DND-41 (cell line): ENCODE data around the gene ALOX12.
"Not testable (repeated sequence)": the region's sequence is repeated elsewhere in the genome, so short reads cannot be mapped to it uniquely, and the experiment has no call there.

ENCODE experiments used
- ATAC-seq: fragments of 200-7000 bp; cut with Tn5 transposase; 3 replicates; pipeline ENCODE4 v1.9.1; 2021; ENCODE audit warnings: low read depth; ENCODE audit not compliant: insufficient read depth
- DNase-seq: peaks from one replicate; pipeline ENCODE4 v3.0.0-alpha.2; 2020
- H2AFZ ChIP-seq: 2 replicates; pipeline ENCODE4 v1.6.0; 2012; ENCODE audit warnings: low read depth, low read length
- H3K27ac ChIP-seq: 2 replicates; pipeline ENCODE4 v1.5.1; 2012; ENCODE audit warnings: low read length, inconsistent platforms
- H3K27me3 ChIP-seq: fragments of 200-600 bp; sonication (generic); 2 replicates; pipeline ENCODE4 v1.6.0; 2012; ENCODE audit warnings: low read length, mild to moderate bottlenecking, inconsistent platforms; ENCODE audit not compliant: insufficient read depth, poor library complexity
- H3K36me3 ChIP-seq: 2 replicates; pipeline ENCODE4 v1.5.1; 2012; ENCODE audit warnings: low read length, inconsistent platforms; ENCODE audit not compliant: insufficient read depth
- H3K4me1 ChIP-seq: 2 replicates; pipeline ENCODE4 v1.5.1; 2012; ENCODE audit warnings: mild to moderate bottlenecking, low read length; ENCODE audit not compliant: insufficient read depth
- H3K4me2 ChIP-seq: 2 replicates; pipeline ENCODE4 v1.6.0; 2012; ENCODE audit warnings: mild to moderate bottlenecking, moderate library complexity, low read length, inconsistent platforms; ENCODE audit not compliant: insufficient read depth
- H3K4me3 ChIP-seq, 2 experiments: fragments of 200-600 bp in 1 of 2; shearing (Covaris generic) in 1 of 2; 2 replicates each; pipeline ENCODE4 v1.5.1; 2012 to 2016; ENCODE audit warnings: inconsistent platforms in 2 of 2, low read length in 2 of 2, mild to moderate bottlenecking in 2 of 2, low read depth in 1 of 2, moderate library complexity in 1 of 2
- H3K79me2 ChIP-seq: 2 replicates; pipeline ENCODE4 v1.6.0; 2012; ENCODE audit warnings: low read length, inconsistent platforms; ENCODE audit not compliant: insufficient read depth
- H3K9ac ChIP-seq: 2 replicates; pipeline ENCODE4 v1.6.0; 2012; ENCODE audit warnings: low read depth, mild to moderate bottlenecking, inconsistent platforms, low read length, moderate library complexity
- H3K9me3 ChIP-seq: 2 replicates; pipeline ENCODE4 v1.5.1; 2012; ENCODE audit warnings: low read length, moderate library complexity, mild to moderate bottlenecking, inconsistent platforms; ENCODE audit not compliant: insufficient read depth, severe bottlenecking
- H4K20me1 ChIP-seq: 2 replicates; pipeline ENCODE4 v1.6.0; 2012; ENCODE audit warnings: low read length; ENCODE audit not compliant: insufficient read depth
- CTCF ChIP-seq: IDR thresholded peaks from 2 replicates; pipeline ENCODE4 v1.5.1; 2012; ENCODE audit warnings: borderline replicate concordance, low read length, moderate library complexity, mild to moderate bottlenecking; ENCODE audit not compliant: poor library complexity, severe bottlenecking; ENCODE audit errors: extremely low read depth
- EZH2 ChIP-seq: IDR thresholded peaks from 3 replicates; pipeline ENCODE4 v1.6.1; 2012; ENCODE audit warnings: borderline replicate concordance, low read depth, mild to moderate bottlenecking, moderate library complexity, low read length, inconsistent platforms; ENCODE audit not compliant: severe bottlenecking

Gene ALOX12

DNA sequence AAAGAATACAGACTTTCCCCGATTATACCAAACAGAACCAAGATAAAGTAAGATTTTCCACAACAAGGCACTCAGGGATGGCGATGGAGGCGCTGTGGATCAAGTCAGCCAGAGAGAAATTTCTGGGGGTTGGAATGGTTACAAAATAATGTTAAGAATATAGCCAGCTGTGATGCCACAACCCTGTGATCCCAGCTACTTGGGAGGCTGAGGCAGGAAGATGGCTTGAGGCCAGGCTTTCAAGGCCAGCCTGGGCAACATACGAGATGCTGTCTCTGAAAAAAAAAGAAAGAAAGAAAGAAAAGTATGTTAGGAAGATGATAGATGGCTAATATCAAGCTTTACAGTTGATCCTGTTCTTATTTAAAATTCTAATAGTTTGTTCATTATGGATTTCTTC, 10.6 kb upstream of the ALOX12 start:
- Histone ChIP-seq H3K9ac (no peak overlapping the region), H3K9me3 (no peaks in the 10 kb centered on the region), H2AFZ (no peak overlapping the region), H3K4me2 (no peak overlapping the region), H3K27ac (no peak overlapping the region), H3K4me1 (peaks cover 20% of the 10 kb centered on the region), H3K36me3 (no peaks in the 10 kb centered on the region), H3K79me2 (no peaks in the 10 kb centered on the region), H4K20me1 (no peaks in the 10 kb centered on the region), H3K27me3 (no peaks in the 10 kb centered on the region), H3K4me3 (no peak overlapping the region)
- no peak for ATAC-seq
- no peak for TF ChIP-seq CTCF
- TF ChIP-seq EZH2, result no peak
- DNase-seq, result no peak

DNA sequence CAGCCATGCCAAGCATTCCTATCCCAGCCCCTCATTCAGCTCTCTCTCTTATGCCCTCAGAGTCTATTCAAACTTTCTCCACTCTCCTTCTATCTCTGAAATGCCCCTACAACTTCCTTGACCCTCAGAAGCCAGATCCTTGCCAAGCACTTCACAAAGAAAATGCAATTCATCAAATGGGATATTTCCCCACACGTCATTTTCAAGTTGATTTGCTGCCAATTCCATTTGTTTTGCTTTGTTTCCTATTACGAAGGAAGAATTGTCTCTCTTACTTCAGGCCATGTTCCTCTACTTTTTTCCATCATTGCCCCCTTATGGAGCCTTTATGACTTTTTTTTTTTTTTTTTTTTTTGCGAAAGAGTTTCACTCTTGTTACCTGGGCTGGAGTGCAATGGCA, 9.2 kb upstream of the ALOX12 start:
- Histone ChIP-seq H3K4me2 (no peak overlapping the region), H3K79me2 (no peaks in the 10 kb centered on the region), H3K27me3 (no peaks in the 10 kb centered on the region), H3K36me3 (no peaks in the 10 kb centered on the region), H4K20me1 (no peaks in the 10 kb centered on the region), H3K4me3 (no peak overlapping the region), H2AFZ (no peak overlapping the region), H3K4me1 (peaks cover 8% of the 10 kb centered on the region), H3K27ac (no peak overlapping the region), H3K9ac (no peak overlapping the region), H3K9me3 (no peaks in the 10 kb centered on the region)
- no peak for TF ChIP-seq CTCF
- no peak for TF ChIP-seq EZH2
- ATAC-seq, result no peak
- DNase-seq, result no peak

GRCh38 chr17:6989779-6990178, 6.1 kb upstream of the ALOX12 start:
- DNase-seq, result no peak
- Histone ChIP-seq H3K9me3 (no peaks in the 10 kb centered on the region), H3K79me2 (no peaks in the 10 kb centered on the region), H3K4me1 (no peaks in the 10 kb centered on the region), H2AFZ (no peak overlapping the region), H3K36me3 (no peaks in the 10 kb centered on the region), H3K27ac (no peak overlapping the region), H3K9ac (no peak overlapping the region), H3K4me3 (no peak overlapping the region), H4K20me1 (no peaks in the 10 kb centered on the region), H3K4me2 (no peak overlapping the region), H3K27me3 (no peaks in the 10 kb centered on the region)
- no peak for TF ChIP-seq CTCF
- TF ChIP-seq EZH2, result no peak
- no peak for ATAC-seq

GRCh38 chr17:6993613-6994056, 2.2 kb upstream of the ALOX12 start:
- H3K4me3 ChIP-seq, DNase-seq, H3K4me2 ChIP-seq, H3K79me2 ChIP-seq, H2AFZ ChIP-seq, H3K9ac ChIP-seq, H3K4me1 ChIP-seq, H3K27ac ChIP-seq, H4K20me1 ChIP-seq, H3K9me3 ChIP-seq, ATAC-seq, H3K27me3 ChIP-seq: not testable (repeated sequence)
- H3K36me3 ChIP-seq, result peaks cover 12% of the 10 kb centered on the region
